Activated CD8-positive, alpha-beta memory T cell treated with anti-CD3 and anti-CD28 coated beads, Interleukin-2, amount 50 U/mL, for 24 hours (primary cell): ENCODE results near the gene CADPS.

Experiments
- DNase-seq: peaks from one replicate; pipeline ENCODE4 v3.0.0-alpha.2; 2020; ENCODE audit errors: extremely low read depth

The CADPS gene

DNA sequence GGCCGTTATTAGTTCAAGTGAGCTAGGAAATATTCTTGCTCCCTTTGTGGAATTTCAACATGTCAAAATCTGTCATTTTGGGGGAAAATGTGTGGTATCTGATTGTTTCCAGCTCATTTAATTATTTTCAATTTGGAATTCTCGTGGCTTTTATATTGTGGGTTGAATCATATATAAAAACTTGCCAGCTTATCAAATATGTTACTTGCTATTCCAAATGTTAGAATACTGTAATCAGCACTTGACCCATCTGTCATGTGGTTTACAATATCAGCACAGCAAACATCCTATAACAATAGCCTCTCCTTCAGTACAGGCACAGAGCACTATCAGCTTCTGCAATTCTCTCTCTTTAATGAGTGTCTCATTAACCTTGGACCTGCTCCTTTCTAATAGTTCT, 371.7 kb downstream of the CADPS start:
- DNase-seq = no peak

GRCh38 chr3:62502315-62503300, 372.6 kb downstream of the CADPS start:
- DNase-seq = no peak

GRCh38 chr3:62501289-62501668, 373.9 kb downstream of the CADPS start:
- no peak for DNase-seq

- DNase-seq = no peak
Measured at GRCh38 chr3:62500556-62501288, 374.5 kb downstream of the CADPS start.

GRCh38 chr3:62497156-62497555, 378.1 kb downstream of the CADPS start:
- no peak for DNase-seq

- DNase-seq = no peak
Measured at GRCh38 chr3:62496503-62496902, 378.7 kb downstream of the CADPS start.

GRCh38 chr3:62493109-62493801, 382.0 kb downstream of the CADPS start:
- DNase-seq = no peak

GRCh38 chr3:62482961-62483360, 392.3 kb downstream of the CADPS start:
- no peak for DNase-seq

DNA sequence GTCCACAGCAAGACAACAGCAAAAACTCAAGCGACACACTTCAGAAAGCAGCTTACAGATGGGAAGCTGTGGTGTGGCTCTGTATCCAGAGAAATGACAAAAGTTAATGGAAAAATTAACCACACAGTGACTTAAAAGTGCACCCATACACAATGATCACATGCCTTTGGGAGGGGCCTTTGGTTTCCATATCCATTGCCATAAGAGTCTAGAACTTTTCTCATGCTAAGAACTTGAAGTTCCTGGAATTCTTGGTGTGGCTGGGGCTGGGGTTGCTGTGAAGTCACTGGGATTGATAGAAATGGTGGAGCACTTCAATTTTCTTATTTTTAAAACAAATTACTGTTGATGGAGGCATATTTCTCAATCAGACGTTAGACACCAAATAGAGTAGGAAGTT, 393.3 kb downstream of the CADPS start:
- DNase-seq = no peak

DNA sequence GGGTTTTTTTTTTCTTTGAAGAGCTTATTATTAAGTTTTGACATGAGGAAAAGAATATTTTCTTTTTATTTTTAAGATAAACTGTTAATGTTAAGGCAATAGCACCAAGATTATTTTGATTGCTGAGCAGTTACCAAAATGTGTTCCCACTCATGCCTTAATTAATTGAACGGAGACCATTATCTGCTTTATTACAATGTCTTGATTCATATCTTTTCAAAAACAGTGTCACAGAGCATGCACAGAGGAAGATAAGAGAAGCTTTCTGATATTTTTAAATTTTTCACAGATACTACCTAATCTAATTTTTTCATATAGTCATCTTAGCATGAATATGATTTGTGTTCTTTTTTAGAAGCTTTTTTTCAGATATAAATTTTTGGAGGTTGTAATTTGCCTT, 395.2 kb downstream of the CADPS start:
- no peak for DNase-seq

DNA sequence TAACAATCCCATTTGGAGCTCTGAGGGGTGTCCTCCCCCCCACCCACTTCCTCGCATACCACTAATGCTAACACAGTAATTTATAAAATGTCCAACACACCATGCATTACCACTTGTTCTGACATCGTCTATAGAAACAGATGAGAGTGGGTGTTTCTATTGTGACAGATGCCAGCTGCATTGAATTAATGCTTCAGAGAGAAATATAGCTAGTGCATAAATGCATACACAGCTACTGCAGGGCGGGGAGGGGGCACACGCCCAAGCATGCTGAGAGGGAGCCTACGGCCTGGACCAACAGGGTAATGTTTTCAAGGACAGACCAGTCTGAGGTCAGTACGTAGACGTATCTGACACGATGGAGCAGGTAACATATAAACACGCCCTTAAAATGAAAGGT, 395.9 kb downstream of the CADPS start:
- no peak for DNase-seq

DNA sequence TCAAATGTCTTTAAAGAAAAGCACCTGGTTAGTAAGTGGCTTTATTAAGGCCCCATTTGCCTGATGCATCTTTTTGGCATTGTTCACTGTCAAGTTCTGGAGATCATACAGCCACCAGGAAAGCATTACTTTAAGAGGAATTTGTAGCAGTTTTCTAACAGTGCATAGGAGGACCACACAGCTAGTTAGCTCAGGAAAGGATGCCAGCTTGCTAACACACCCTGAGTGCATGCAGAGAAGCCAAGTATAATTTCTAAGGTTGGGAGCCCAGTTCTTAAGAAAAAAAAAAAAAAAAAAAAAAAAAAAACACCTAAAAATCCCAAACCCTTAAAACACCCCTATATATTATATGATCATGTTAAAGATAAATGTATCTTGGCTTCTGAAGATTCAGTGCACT, 399.9 kb downstream of the CADPS start:
- no peak for DNase-seq

DNA sequence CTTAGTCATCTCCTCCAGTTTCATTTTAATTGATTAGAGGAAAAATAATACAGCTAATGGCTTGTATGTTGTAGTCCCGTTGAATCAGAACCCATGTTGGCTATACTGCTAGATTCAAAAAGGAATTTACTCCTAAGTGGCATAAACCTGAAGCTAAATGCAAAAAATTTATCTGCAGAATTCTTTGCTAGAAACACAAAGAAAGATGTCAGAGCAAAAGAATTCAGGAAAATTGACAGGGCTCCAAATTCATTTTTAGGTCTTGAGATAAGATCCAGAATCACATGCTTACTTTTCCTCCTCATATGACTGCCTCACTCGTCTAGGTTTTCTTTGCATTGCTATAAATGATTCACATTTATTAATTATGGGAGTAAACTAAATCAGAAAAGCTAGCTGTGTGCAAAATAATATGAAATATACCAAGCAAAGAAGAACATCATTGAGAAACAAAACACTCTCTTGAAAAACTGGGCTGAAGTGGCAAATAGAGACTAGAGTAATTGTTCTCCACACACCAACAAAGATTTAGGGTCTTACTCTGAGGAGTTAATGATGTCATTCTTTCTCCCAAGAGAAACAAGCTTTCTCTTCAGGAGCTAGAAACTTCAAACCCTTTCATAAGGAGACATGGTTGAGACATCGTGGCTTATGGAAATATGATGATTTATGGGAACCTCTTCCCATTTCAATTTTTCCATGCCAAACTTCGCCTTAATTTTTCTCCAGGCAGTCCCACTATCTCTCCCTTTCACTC, 407.1 kb downstream of the CADPS start:
- no peak for DNase-seq

- DNase-seq = no peak
Measured at GRCh38 chr3:62462788-62463187, 412.4 kb downstream of the CADPS start.

GRCh38 chr3:62462104-62462762, 413.0 kb downstream of the CADPS start:
- DNase-seq = no peak

GRCh38 chr3:62454916-62455315, 420.3 kb downstream of the CADPS start:
- no peak for DNase-seq

GRCh38 chr3:62453448-62453847, 421.8 kb downstream of the CADPS start:
- no peak for DNase-seq

- DNase-seq = no peak
Measured at GRCh38 chr3:62451211-62451887, 423.9 kb downstream of the CADPS start.

DNA sequence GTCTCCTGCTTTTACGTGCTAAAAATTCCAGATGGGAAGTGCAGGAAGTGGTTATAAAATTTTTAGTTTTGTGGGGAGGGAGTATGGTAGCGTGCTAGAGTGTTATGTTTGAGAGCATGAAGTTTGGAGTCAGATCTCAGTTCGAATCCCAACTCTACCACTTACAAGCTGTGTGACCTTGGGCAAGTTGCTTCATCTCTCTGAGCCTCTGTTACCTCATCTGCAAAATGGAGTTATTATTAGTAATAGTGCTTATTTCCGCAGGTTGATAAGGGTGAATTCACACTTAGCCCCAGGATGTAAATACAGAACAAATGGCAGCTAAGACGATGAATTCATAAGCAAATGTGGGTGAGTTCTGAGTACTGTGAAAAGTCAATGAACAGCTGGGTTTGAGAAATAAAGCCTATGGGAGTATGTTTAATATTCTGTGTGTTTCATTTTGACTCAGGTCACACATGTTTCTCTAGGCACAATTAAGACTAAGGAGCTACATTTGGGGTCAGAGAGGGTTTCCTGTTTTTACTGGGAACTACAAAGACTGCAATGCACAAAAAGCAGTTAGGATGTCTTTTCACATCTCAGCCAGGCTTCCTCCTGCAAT, 428.8 kb downstream of the CADPS start:
- DNase-seq = no peak

- no peak for DNase-seq
Measured at GRCh38 chr3:62445275-62445674, 429.9 kb downstream of the CADPS start.
